ENCODE results near the gene SNRNP70.

- TF ChIP-seq ELK1 (IDR thresholded peaks at IDR 0.05; ENCODE audit: low read depth, low read length) (no peak), ZNF592 (IDR thresholded peaks at IDR 0.05) (no peak), CTCF (IDR thresholded peaks at IDR 0.05 in 2 of 3, conservative IDR thresholded peaks at IDR 0.05 in 1 of 3; ENCODE audit: control insufficient read depth in 2 of 3, extremely low read depth in 1 of 3, insufficient read depth in 1 of 3, low read depth in 3 of 3, low read length in 3 of 3) (no peak), REST (IDR thresholded peaks at IDR 0.05; ENCODE audit: low read depth, low read length) (no peak), NR2F1 (conservative IDR thresholded peaks at IDR 0.05) (no peak), E2F8 (IDR thresholded peaks at IDR 0.05; ENCODE audit: low read depth, partially characterized antibody) (no peak), POLR2AphosphoS5 (IDR thresholded peaks at IDR 0.05; ENCODE audit: low read length) (no peak), MYC (IDR thresholded peaks at IDR 0.05; ENCODE audit: insufficient read depth, insufficient read length, insufficient replicate concordance, low read length, severe bottlenecking) (no peak), TBL1XR1 (IDR thresholded peaks at IDR 0.05; ENCODE audit: low read depth, low read length) (no peak), BRCA1 (IDR thresholded peaks at IDR 0.05; ENCODE audit: low read depth, low read length) (no peak), SRF (IDR thresholded peaks at IDR 0.05; ENCODE audit: low read depth in 2 of 2, low read length in 2 of 2) (no peak), CEBPB (IDR thresholded peaks at IDR 0.05; ENCODE audit: borderline replicate concordance in 1 of 2, low read depth in 2 of 2, low read length in 2 of 2) (no peak), NFIC (IDR thresholded peaks at IDR 0.05; ENCODE audit: low read depth, low read length) (no peak), ZBTB33 (IDR thresholded peaks at IDR 0.05) (no peak)
Observed at GRCh38 chr19:49120868-49121267, 35.6 kb downstream of the SNRNP70 start.

Measured in GM12878 (cell line).